Neural progenitor cell (in vitro differentiated cells): ENCODE measurements around the gene SYT13. TPM values are rescaled to one million over a fixed set of nuclear protein-coding genes. Genes with fewer than 3 reads are reported as not detected.

Experiments used
- DNase-seq: peaks from one replicate; pipeline ENCODE4 v3.0.0-alpha.2; 2016; ENCODE audit warnings: low spot score
- H2AFZ ChIP-seq: fragments of 200-600 bp; sonication (generic); replicated peaks from 2 replicates; pipeline ENCODE4 v1.6.1; 2016; ENCODE audit warnings: antibody characterized with exemption
- H3F3A ChIP-seq: fragments of 200-600 bp; sonication (generic); 2 replicates; pipeline ENCODE4 v1.6.1; 2016; ENCODE audit warnings: antibody characterized with exemption, low read depth
- H3K27ac ChIP-seq: fragments of 200-600 bp; sonication (generic); 2 replicates; pipeline ENCODE4 v1.5.1; 2016; ENCODE audit warnings: mild to moderate bottlenecking
- H3K27me3 ChIP-seq: fragments of 200-600 bp; sonication (generic); 2 replicates; pipeline ENCODE4 v1.6.1; 2016; ENCODE audit warnings: mild to moderate bottlenecking, moderate library complexity
- H3K36me3 ChIP-seq: fragments of 200-600 bp; sonication (generic); 2 replicates; pipeline ENCODE4 v1.5.1; 2016
- H3K4me1 ChIP-seq: fragments of 200-600 bp; sonication (generic); 2 replicates; pipeline ENCODE4 v1.6.1; 2016; ENCODE audit warnings: mixed run types
- H3K4me2 ChIP-seq: fragments of 200-600 bp; sonication (generic); 2 replicates; pipeline ENCODE4 v1.6.1; 2016
- H3K4me3 ChIP-seq: fragments of 200-600 bp; sonication (generic); 2 replicates; pipeline ENCODE4 v1.5.1; 2016
- H3K79me2 ChIP-seq: fragments of 200-600 bp; sonication (generic); 2 replicates; pipeline ENCODE4 v1.6.1; 2016; ENCODE audit warnings: low read depth
- H3K9ac ChIP-seq: fragments of 200-600 bp; sonication (generic); 2 replicates; pipeline ENCODE4 v1.6.1; 2016
- H3K9me3 ChIP-seq: fragments of 200-600 bp; sonication (generic); 2 replicates; pipeline ENCODE4 v1.5.1; 2016; ENCODE audit warnings: low read depth
- H4K20me1 ChIP-seq: fragments of 200-600 bp; sonication (generic); 2 replicates; pipeline ENCODE4 v1.6.1; 2016; ENCODE audit warnings: low read depth
- H3K27ac Mint-ChIP-seq: 3 replicates; pipeline ENCODE4 v1.8.0; 2021; ENCODE audit warnings: mixed read lengths
- H3K27me3 Mint-ChIP-seq: 2 replicates; pipeline ENCODE4 v1.8.0; 2022; ENCODE audit warnings: low read depth, mild to moderate bottlenecking, inconsistent platforms, moderate library complexity, mixed read lengths; ENCODE audit not compliant: insufficient read depth
- H3K36me3 Mint-ChIP-seq: 3 replicates; pipeline ENCODE4 v1.8.0; 2021; ENCODE audit warnings: mixed read lengths
- H3K4me1 Mint-ChIP-seq: 3 replicates; pipeline ENCODE4 v1.8.0; 2021; ENCODE audit warnings: mixed read lengths
- H3K4me3 Mint-ChIP-seq: 3 replicates; pipeline ENCODE4 v1.8.0; 2021; ENCODE audit warnings: mild to moderate bottlenecking, moderate library complexity, mixed read lengths
- H3K9me3 Mint-ChIP-seq: 3 replicates; pipeline ENCODE4 v1.8.0; 2020; ENCODE audit warnings: mixed read lengths
- CTCF ChIP-seq: fragments of 200-600 bp; sonication (generic); IDR thresholded peaks from 2 replicates; pipeline ENCODE4 v1.5.1; 2017; ENCODE audit warnings: antibody characterized with exemption, mild to moderate bottlenecking
- EZH2 ChIP-seq: fragments of 200-600 bp; sonication (generic); IDR thresholded peaks from 2 replicates; pipeline ENCODE4 v1.6.1; 2017; ENCODE audit warnings: antibody characterized with exemption, mild to moderate bottlenecking, moderate library complexity
- EZH2phosphoT487 ChIP-seq: fragments of 200-600 bp; sonication (generic); IDR thresholded peaks from 2 replicates; pipeline ENCODE4 v1.6.1; 2017; ENCODE audit warnings: antibody characterized with exemption
- total RNA-seq: library from RNA; depleted of rRNA; stranded (reverse); fragments of >200 nt; gene quantifications from 2 replicates; pipeline ENCODE4 v1.2.3, GENCODE V29; 2015; ENCODE audit warnings: low replicate concordance

The SYT13 gene
- total RNA-seq, 1 donor from 2014 or later: 8.6 TPM

GRCh38 chr11:45258982-45259530, 27.1 kb downstream of the SYT13 start:
- DNase-seq: peak; percentile 18
- Histone ChIP-seq H3K4me1 (peaks cover 5% of the 10 kb centered on the region), H3K9me3 (no peaks in the 10 kb centered on the region), H3K79me2 (no peaks in the 10 kb centered on the region), H3F3A (no peaks in the 10 kb centered on the region), H3K4me3 (no peak overlapping the region), H3K27me3 (no peaks in the 10 kb centered on the region), H3K9ac (no peak overlapping the region), H3K4me2 (no peak overlapping the region), H2AFZ (no peak overlapping the region), H3K36me3 (no peaks in the 10 kb centered on the region), H4K20me1 (no peaks in the 10 kb centered on the region), H3K27ac (no peak overlapping the region)
- no peak for TF ChIP-seq EZH2
- TF ChIP-seq CTCF: no peak
- no peak for TF ChIP-seq EZH2phosphoT487
- Mint-ChIP-seq H3K27me3 (peaks cover 3% of the 10 kb centered on the region), H3K27ac (no peak overlapping the region), H3K9me3 (no peaks in the 10 kb centered on the region), H3K4me1 (no peaks in the 10 kb centered on the region), H3K36me3 (no peaks in the 10 kb centered on the region), H3K4me3 (no peak overlapping the region)

DNA sequence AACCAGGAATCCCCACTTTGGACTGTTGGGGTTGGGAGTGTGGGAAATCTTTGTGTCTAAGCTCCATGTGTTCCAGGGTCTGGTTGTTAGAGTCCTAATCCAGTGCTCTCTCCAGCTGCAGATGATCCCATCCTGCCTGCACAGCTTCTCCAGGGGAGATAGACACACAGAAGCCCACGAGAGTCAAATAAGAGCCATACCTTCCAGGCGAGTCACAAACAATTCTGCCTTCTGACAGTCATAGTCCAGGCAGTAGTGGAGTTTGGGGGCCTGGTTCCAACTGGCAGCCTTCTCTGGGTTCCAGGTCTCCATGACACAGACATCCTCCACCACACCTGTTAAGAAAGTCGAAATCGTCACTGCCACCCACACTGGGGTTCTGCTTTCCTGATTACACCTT, 32.1 kb downstream of the SYT13 start:
- no peak overlapping the region for H3K4me2 ChIP-seq
- H3F3A ChIP-seq: no peaks in the 10 kb centered on the region
- no peak for DNase-seq
- no peaks in the 10 kb centered on the region for H3K27me3 ChIP-seq
- H3K4me1 Mint-ChIP-seq: no peaks in the 10 kb centered on the region
- H4K20me1 ChIP-seq: no peaks in the 10 kb centered on the region
- no peak overlapping the region for H3K4me3 Mint-ChIP-seq
- H3K36me3 Mint-ChIP-seq: no peaks in the 10 kb centered on the region
- H3K79me2 ChIP-seq: no peaks in the 10 kb centered on the region
- H3K27ac ChIP-seq: no peak overlapping the region
- TF ChIP-seq EZH2phosphoT487 (no peak), CTCF (no peak), EZH2 (no peak)
- no peak overlapping the region for H3K27ac Mint-ChIP-seq
- H3K36me3 ChIP-seq: no peaks in the 10 kb centered on the region
- H3K4me1 ChIP-seq: peaks cover 3% of the 10 kb centered on the region
- H3K9me3 ChIP-seq: no peaks in the 10 kb centered on the region
- H3K27me3 Mint-ChIP-seq: peaks cover 2% of the 10 kb centered on the region
- H3K4me3 ChIP-seq: no peak overlapping the region
- H2AFZ ChIP-seq: no peak overlapping the region
- H3K9ac ChIP-seq: no peak overlapping the region
- no peaks in the 10 kb centered on the region for H3K9me3 Mint-ChIP-seq

- Histone ChIP-seq H3K9me3 (no peaks in the 10 kb centered on the region), H3K27ac (no peak overlapping the region), H4K20me1 (no peaks in the 10 kb centered on the region), H3K79me2 (no peaks in the 10 kb centered on the region), H2AFZ (no peak overlapping the region), H3K4me3 (no peak overlapping the region), H3K36me3 (no peaks in the 10 kb centered on the region), H3K27me3 (no peaks in the 10 kb centered on the region), H3F3A (no peaks in the 10 kb centered on the region), H3K4me1 (no peaks in the 10 kb centered on the region), H3K4me2 (no peak overlapping the region), H3K9ac (no peak overlapping the region)
- Mint-ChIP-seq H3K36me3 (no peaks in the 10 kb centered on the region), H3K4me1 (no peaks in the 10 kb centered on the region), H3K4me3 (no peak overlapping the region), H3K27ac (no peak overlapping the region), H3K27me3 (peaks cover 2% of the 10 kb centered on the region), H3K9me3 (no peaks in the 10 kb centered on the region)
- TF ChIP-seq EZH2 (no peak), EZH2phosphoT487 (no peak), CTCF (no peak)
- DNase-seq: no peak
These were observed 32.5 kb downstream of the SYT13 start for GRCh38 chr11:45253640-45254039.
